Endothelial cell of umbilical vein (primary cell): ENCODE data around the gene PLEKHJ1. TPM values are rescaled to one million over a fixed set of nuclear protein-coding genes. Genes with fewer than 3 reads are reported as not detected.

Experiments
- BruUV-seq: library from RNA; stranded (reverse); fragments of 400-500 nt; replicated peaks from 2 replicates; lab custom pipeline; 2021; lab: Mats Ljungman, UMichigan
- CTCF ChIA-PET: fragments of 300-600, 350-600 bp; sonication (Branson Sonifier 250); formaldehyde crosslinking; loops from one replicate; lab custom pipeline; 2021; ENCODE audit warnings: antibody characterized with exemption, inconsistent platforms; lab: Charles Lee
- POLR2A ChIA-PET: fragments of 300-600, 350-600 bp; sonication (Branson Sonifier 250); formaldehyde crosslinking; loops from one replicate; lab custom pipeline; 2021; ENCODE audit warnings: antibody characterized with exemption, inconsistent platforms; lab: Charles Lee
- DNase-seq: peaks from one replicate; pipeline ENCODE4 v3.0.0-alpha.2; 2011; ENCODE audit warnings: low read depth, low spot score
- FAIRE-seq: peaks from 2 replicates; lab custom pipeline; 2011; peaks lifted over from hg19 to GRCh38; lab: Jason Lieb, UNC
- H2AFZ ChIP-seq: 2 replicates; pipeline ENCODE4 v1.6.0; 2012; ENCODE audit warnings: low read depth, low read length, control low read depth, inconsistent platforms
- H3K27ac ChIP-seq: 2 replicates; pipeline ENCODE4 v1.5.1; 2011; ENCODE audit warnings: low read depth, mild to moderate bottlenecking, control low read depth, low read length, moderate library complexity; ENCODE audit not compliant: insufficient read depth
- H3K27me3 ChIP-seq, 2 experiments: 2 replicates each; pipeline versions ENCODE4 v1.6.0 to v1.6.1; 2011; ENCODE audit warnings: low read length in 2 of 2, mixed read lengths in 1 of 2; ENCODE audit not compliant: control insufficient read depth in 2 of 2, insufficient read depth in 2 of 2
- H3K36me3 ChIP-seq, 2 experiments: 2 replicates in 1 of 2; 3 replicates in 1 of 2; pipeline ENCODE4 v1.5.1; 2011; ENCODE audit warnings: low read length in 2 of 2, mild to moderate bottlenecking in 1 of 2, moderate library complexity in 1 of 2; ENCODE audit not compliant: control insufficient read depth in 2 of 2, insufficient read depth in 2 of 2; ENCODE audit errors: extremely low read depth in 1 of 2
- H3K4me1 ChIP-seq: 3 replicates; pipeline ENCODE4 v1.5.1; 2011; ENCODE audit warnings: mild to moderate bottlenecking, low read length; ENCODE audit not compliant: control insufficient read depth, insufficient read depth; ENCODE audit errors: extremely low read depth
- H3K4me2 ChIP-seq: 2 replicates; pipeline ENCODE4 v1.6.1; 2011; ENCODE audit warnings: low read length, control low read depth, mixed read lengths; ENCODE audit not compliant: insufficient read depth
- H3K4me3 ChIP-seq, 3 experiments: fragments of 200-600 bp in 1 of 3; sonication (generic), shearing (Covaris generic) in 1 of 3; replicated peaks in 1 of 3; 2 replicates each; pipeline ENCODE4 v1.5.1; 2011 to 2016; ENCODE audit warnings: control low read depth in 3 of 3, low read length in 3 of 3, mild to moderate bottlenecking in 2 of 3, inconsistent platforms in 1 of 3, low read depth in 1 of 3, moderate library complexity in 1 of 3; ENCODE audit not compliant: insufficient read depth in 1 of 3
- H3K79me2 ChIP-seq: 2 replicates; pipeline ENCODE4 v1.6.0; 2012; ENCODE audit warnings: low read length, inconsistent platforms; ENCODE audit not compliant: control insufficient read depth, insufficient read depth
- H3K9ac ChIP-seq: replicated peaks from 2 replicates; pipeline ENCODE3; 2011; ENCODE audit warnings: low read length, control low read depth; ENCODE audit not compliant: insufficient read depth; ENCODE audit errors: extremely low read depth
- H3K9me1 ChIP-seq: replicated peaks from 3 replicates; pipeline ENCODE4 v1.6.0; 2011; ENCODE audit warnings: mild to moderate bottlenecking, low read length; ENCODE audit not compliant: control insufficient read depth, insufficient read depth; ENCODE audit errors: extremely low read depth
- H3K9me3 ChIP-seq: replicated peaks from 2 replicates; pipeline ENCODE4 v1.5.1; 2012; ENCODE audit warnings: low read length, inconsistent platforms; ENCODE audit not compliant: control insufficient read depth, insufficient read depth
- H4K20me1 ChIP-seq: replicated peaks from 2 replicates; pipeline ENCODE3; 2011; ENCODE audit warnings: mild to moderate bottlenecking, low read length; ENCODE audit not compliant: control insufficient read depth, insufficient read depth; ENCODE audit errors: extremely low read depth
- EZH2 ChIP-seq: IDR thresholded peaks from 2 replicates; pipeline ENCODE4 v1.6.1; 2012; ENCODE audit warnings: borderline replicate concordance, low read depth, mild to moderate bottlenecking, moderate library complexity, low read length, inconsistent platforms; ENCODE audit not compliant: severe bottlenecking
- FOS ChIP-seq: IDR thresholded peaks from 2 replicates; pipeline ENCODE4 v1.6.1; 2011; ENCODE audit warnings: mild to moderate bottlenecking, low read length, moderate library complexity, borderline replicate concordance; ENCODE audit not compliant: insufficient read depth
- GATA2 ChIP-seq: IDR thresholded peaks from 2 replicates; pipeline ENCODE4 v1.7.0; 2011; ENCODE audit warnings: low read depth, mild to moderate bottlenecking, moderate library complexity, mixed read lengths, low read length; ENCODE audit not compliant: insufficient read length, insufficient read depth
- JUN ChIP-seq: IDR thresholded peaks from 2 replicates; pipeline ENCODE4 v1.6.1; 2011; ENCODE audit warnings: borderline replicate concordance, low read depth; ENCODE audit not compliant: insufficient read length, insufficient read depth
- MAX ChIP-seq: IDR thresholded peaks from 2 replicates; pipeline ENCODE4 v1.6.1; 2011; ENCODE audit not compliant: insufficient read depth, insufficient read length
- MYC ChIP-seq: IDR thresholded peaks from one replicate; pipeline ENCODE4 v1.6.1; 2011; ENCODE audit warnings: mild to moderate bottlenecking, low read depth, low read length
- POLR2A ChIP-seq: IDR thresholded peaks from 2 replicates; pipeline ENCODE4 v1.6.1; 2012; ENCODE audit warnings: low read depth, mild to moderate bottlenecking, control low read depth, low read length
- POLR2AphosphoS5 ChIP-seq: IDR thresholded peaks from 2 replicates; pipeline ENCODE4 v1.6.1; 2012; ENCODE audit warnings: low read depth, mild to moderate bottlenecking, control low read depth, low read length, moderate library complexity; ENCODE audit not compliant: insufficient read depth
- dilution Hi-C: fragments of 300-500 bp; cut with MboI; formaldehyde crosslinking; loops from one replicate; pipeline ENCODE4 v1.15.0; 2019; ENCODE audit warnings: low sequenced_read_pairs; ENCODE audit not compliant: extremely low pct_ligation_motif_present
- intact Hi-C: fragments of 100-400 bp; cut with micrococcal nuclease; formaldehyde crosslinking; loops from one replicate; pipeline ENCODE4 v1.10.0; 2022
- polyA plus RNA-seq, 4 experiments: library from polyadenylated mRNA; depleted of rRNA in 3 of 4; stranded (reverse) in 3 of 4; unstranded in 1 of 4; fragments of >200 nt; gene quantifications; 2 replicates each; pipeline versions ENCODE4 v1.2.1 to v1.2.3, GENCODE V29; 2011 to 2012; ENCODE audit warnings: missing spikeins in 1 of 4
- total RNA-seq: library from RNA; stranded (reverse); gene quantifications from 2 replicates; pipeline ENCODE4 v1.2.3, GENCODE V29; 2021
- TF ChIP-seq, protein P1 (sequence below), 2 donors: IDR thresholded peaks; 1 replicate in 1 of 2; 2 replicates in 1 of 2; pipeline ENCODE4 v1.5.1; 2011; ENCODE audit warnings: low read length in 2 of 2, mild to moderate bottlenecking in 2 of 2, moderate library complexity in 2 of 2, control low read depth in 1 of 2, inconsistent platforms in 1 of 2, low read depth in 1 of 2; ENCODE audit not compliant: insufficient read depth in 1 of 2; ENCODE audit errors: extremely low read depth in 1 of 2

The PLEKHJ1 gene
- total and polyA plus RNA-seq, 2 donors (not counting 3 experiments of a cell fraction or from before 2014, with no cell fraction given) = 82.4 to 115 TPM

DNA sequence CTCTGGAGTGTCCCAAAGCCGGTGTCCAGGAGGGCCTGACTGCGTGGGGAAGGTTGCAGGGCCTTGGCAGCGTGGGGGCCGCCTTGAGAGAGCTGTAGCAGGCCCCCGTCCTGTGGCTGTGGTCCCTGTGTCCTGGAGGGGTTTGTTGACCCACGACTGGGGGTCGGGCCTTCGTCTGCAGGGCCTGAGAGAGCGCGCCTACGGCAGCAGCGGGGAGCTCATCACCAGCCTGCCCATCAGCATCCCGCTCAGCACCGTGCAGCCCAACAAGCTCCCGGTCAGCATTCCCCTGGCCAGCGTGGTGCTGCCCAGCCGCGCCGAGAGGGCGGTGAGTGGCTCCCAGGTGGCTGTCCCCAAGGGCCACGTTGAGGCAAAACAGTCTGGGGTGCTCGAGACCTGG, 18.5 kb downstream of the PLEKHJ1 start:
- FAIRE-seq (no peak), DNase-seq (no peak)
- Histone ChIP-seq H3K27ac (no peak overlapping the region), H3K9ac (no peak overlapping the region), H3K79me2 (no peaks in the 10 kb centered on the region), H4K20me1 (no peaks in the 10 kb centered on the region), H3K9me1 (no peaks in the 10 kb centered on the region), H3K36me3 (peaks cover 12 to 40% of the 10 kb centered on the region in 2 experiments), H2AFZ (no peak overlapping the region), H3K4me1 (no peaks in the 10 kb centered on the region), H3K27me3 (no peaks in the 10 kb centered on the region), H3K4me3 (no peak overlapping the region), H3K4me2 (no peak overlapping the region), H3K9me3 (no peaks in the 10 kb centered on the region)
- dilution Hi-C loops = no loop called here
- no TSS peak for BruUV-seq
- intact Hi-C loops = no loop called here
- TF ChIP-seq MYC (no peak), EZH2 (no peak), JUN (no peak), MAX (no peak), GATA2 (no peak), POLR2AphosphoS5 (no peak), FOS (no peak), POLR2A (no peak)
- TF ChIP-seq, protein P1, sequence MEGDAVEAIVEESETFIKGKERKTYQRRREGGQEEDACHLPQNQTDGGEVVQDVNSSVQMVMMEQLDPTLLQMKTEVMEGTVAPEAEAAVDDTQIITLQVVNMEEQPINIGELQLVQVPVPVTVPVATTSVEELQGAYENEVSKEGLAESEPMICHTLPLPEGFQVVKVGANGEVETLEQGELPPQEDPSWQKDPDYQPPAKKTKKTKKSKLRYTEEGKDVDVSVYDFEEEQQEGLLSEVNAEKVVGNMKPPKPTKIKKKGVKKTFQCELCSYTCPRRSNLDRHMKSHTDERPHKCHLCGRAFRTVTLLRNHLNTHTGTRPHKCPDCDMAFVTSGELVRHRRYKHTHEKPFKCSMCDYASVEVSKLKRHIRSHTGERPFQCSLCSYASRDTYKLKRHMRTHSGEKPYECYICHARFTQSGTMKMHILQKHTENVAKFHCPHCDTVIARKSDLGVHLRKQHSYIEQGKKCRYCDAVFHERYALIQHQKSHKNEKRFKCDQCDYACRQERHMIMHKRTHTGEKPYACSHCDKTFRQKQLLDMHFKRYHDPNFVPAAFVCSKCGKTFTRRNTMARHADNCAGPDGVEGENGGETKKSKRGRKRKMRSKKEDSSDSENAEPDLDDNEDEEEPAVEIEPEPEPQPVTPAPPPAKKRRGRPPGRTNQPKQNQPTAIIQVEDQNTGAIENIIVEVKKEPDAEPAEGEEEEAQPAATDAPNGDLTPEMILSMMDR (IDR thresholded peaks at IDR 0.05; ENCODE audit: extremely low read depth in 1 of 2, insufficient read depth in 1 of 2, low read depth in 1 of 2, low read length in 2 of 2) = no peak
- POLR2A ChIA-PET = no interaction called here
- CTCF ChIA-PET = no interaction called here
